GM06990 (cell line): Measurements from ENCODE around the gene FBXO24.

Experiments
- DNase-seq: peaks from one replicate; pipeline ENCODE4 v3.0.0-alpha.2; 2011; ENCODE audit not compliant: insufficient read length; ENCODE audit errors: extremely low read depth
- H3K27me3 ChIP-seq: replicated peaks from 2 replicates; pipeline ENCODE4 v1.6.0; 2011; ENCODE audit warnings: low read length; ENCODE audit not compliant: control insufficient read depth, insufficient read depth
- H3K36me3 ChIP-seq: 2 replicates; pipeline ENCODE4 v1.5.1; 2011; ENCODE audit warnings: low read length; ENCODE audit not compliant: control insufficient read depth, insufficient read depth
- H3K4me3 ChIP-seq: replicated peaks from 2 replicates; pipeline ENCODE4 v1.5.1; 2011; ENCODE audit warnings: low read depth, mild to moderate bottlenecking, control low read depth, low read length
- CTCF ChIP-seq: IDR thresholded peaks from 2 replicates; pipeline ENCODE4 v1.5.1; 2011; ENCODE audit warnings: low read length, control low read depth, mild to moderate bottlenecking, inconsistent platforms; ENCODE audit not compliant: insufficient read depth, poor library complexity, severe bottlenecking

The FBXO24 gene

GRCh38 chr7:100575746-100576383 lies 10.3 kb upstream of the FBXO24 start:
- Histone ChIP-seq H3K4me3 (no peak overlapping the region), H3K36me3 (peaks cover 39% of the 10 kb centered on the region), H3K27me3 (no peaks in the 10 kb centered on the region)
- TF ChIP-seq CTCF = no peak
- no peak for DNase-seq

GRCh38 chr7:100576384-100576993 lies 9.6 kb upstream of the FBXO24 start:
- Histone ChIP-seq H3K27me3 (no peaks in the 10 kb centered on the region), H3K4me3 (no peak overlapping the region), H3K36me3 (peaks cover 45% of the 10 kb centered on the region)
- no peak for DNase-seq
- TF ChIP-seq CTCF = no peak

- Histone ChIP-seq H3K4me3 (no peak overlapping the region), H3K36me3 (peaks cover 50% of the 10 kb centered on the region), H3K27me3 (no peaks in the 10 kb centered on the region)
- TF ChIP-seq CTCF = no peak
- DNase-seq = no peak
Measured at GRCh38 chr7:100577103-100577502, 9.0 kb upstream of the FBXO24 start.

GRCh38 chr7:100577507-100577906 lies 8.6 kb upstream of the FBXO24 start:
- H3K36me3 ChIP-seq = peaks cover 50% of the 10 kb centered on the region
- no peak for DNase-seq
- no peak overlapping the region for H3K4me3 ChIP-seq
- TF ChIP-seq CTCF = no peak
- no peaks in the 10 kb centered on the region for H3K27me3 ChIP-seq

- Histone ChIP-seq H3K27me3 (no peaks in the 10 kb centered on the region), H3K36me3 (peaks cover 45% of the 10 kb centered on the region), H3K4me3 (no peak overlapping the region)
- no peak for TF ChIP-seq CTCF
- no peak for DNase-seq
Measured at GRCh38 chr7:100578246-100579183, 7.6 kb upstream of the FBXO24 start.
